GM12878 (cell line): ENCODE data around the gene RBMS3. TPM values are rescaled to one million over a fixed set of nuclear protein-coding genes. Genes with fewer than 3 reads are reported as not detected.

Experiments
- BRCA1 ChIP-seq: IDR thresholded peaks from 2 replicates; pipeline ENCODE4 v1.6.1; 2011; ENCODE audit warnings: low read depth, low read length, improper control_type of control experiment
- CBX5 ChIP-seq: sonication (generic); IDR thresholded peaks from 2 replicates; pipeline ENCODE4 v1.6.1; 2016; ENCODE audit warnings: low read depth, moderate library complexity, mild to moderate bottlenecking, inconsistent platforms
- FOXM1 ChIP-seq: IDR thresholded peaks from 2 replicates; pipeline ENCODE4 v1.6.1; 2012; ENCODE audit warnings: low read depth, mild to moderate bottlenecking, inconsistent platforms, low read length, moderate library complexity
- MTA3 ChIP-seq: IDR thresholded peaks from 2 replicates; pipeline ENCODE4 v1.6.1; 2012; ENCODE audit warnings: low read length, inconsistent platforms, borderline replicate concordance
- NR2F1 ChIP-seq: fragments of 450-650 bp; conservative IDR thresholded peaks from 2 replicates; pipeline ENCODE4 v1.6.1; 2017; ENCODE audit warnings: mild to moderate bottlenecking
- RAD21 ChIP-seq: IDR thresholded peaks from 2 replicates; pipeline ENCODE4 v1.6.1; 2011; ENCODE audit warnings: mild to moderate bottlenecking, low read depth, low read length, moderate library complexity; ENCODE audit not compliant: insufficient read depth
- SMC3 ChIP-seq: IDR thresholded peaks from 2 replicates; pipeline ENCODE4 v1.6.1; 2011; ENCODE audit warnings: low read length, improper control_type of control experiment, borderline replicate concordance
- ZSCAN29 ChIP-seq: fragments of 450-650 bp; IDR thresholded peaks from 2 replicates; pipeline ENCODE4 v1.6.1; 2017; ENCODE audit warnings: mild to moderate bottlenecking, moderate library complexity
- polyA plus RNA-seq, 11 experiments: library from polyadenylated mRNA; depleted of rRNA in 4 of 11; unstranded in 6 of 11; stranded (reverse) in 5 of 11; fragments of >200 nt; fragmentation: Nextera tagmentation in 4 of 11; fragmentation: Illumina TruSeq in 1 of 11; extraction: Ambion mirVana in 4 of 11; extraction: Trizol in 1 of 11; gene quantifications; 1 replicate in 1 of 11; 2 replicates in 10 of 11; pipeline versions ENCODE4 v1.2.1 to v1.2.3, GENCODE V29; 2011 to 2016; ENCODE audit warnings: inconsistent platforms in 2 of 11, missing spikeins in 2 of 11, low read depth in 1 of 11
- total RNA-seq, 4 experiments: library from RNA; depleted of rRNA in 3 of 4; stranded (reverse); fragments of >200 nt in 3 of 4; fragmentation: Illumina TruSeq in 1 of 4; extraction: Trizol in 1 of 4; gene quantifications; 2 replicates each; pipeline versions ENCODE4 v1.2.1 to v1.2.3, GENCODE V29; 2013 to 2021
- TF ChIP-seq, protein P1 (sequence below): IDR thresholded peaks from 2 replicates; pipeline ENCODE4 v1.6.1; 2011; ENCODE audit warnings: mild to moderate bottlenecking, low read depth, low read length, moderate library complexity; ENCODE audit not compliant: insufficient replicate concordance
- TF ChIP-seq, protein P2 (sequence below): fragments of 450-650 bp; IDR thresholded peaks from 2 replicates; pipeline ENCODE4 v1.6.1; 2016; ENCODE audit warnings: mild to moderate bottlenecking, moderate library complexity, borderline replicate concordance
- TF ChIP-seq, protein P3 (sequence below): fragments of 450-650 bp; IDR thresholded peaks from 2 replicates; pipeline ENCODE4 v1.6.1; 2017; ENCODE audit warnings: borderline replicate concordance
- TF ChIP-seq, protein P4 (sequence below): IDR thresholded peaks from 2 replicates; pipeline ENCODE4 v1.6.1; 2012; ENCODE audit warnings: improper control_type of control experiment, low read depth, low read length; ENCODE audit not compliant: insufficient replicate concordance

Gene RBMS3
- total and polyA plus RNA-seq, 10 of the 15 experiments (the other 5 are each of a cell fraction or from before 2014, with no cell fraction given), result 0.79 to 4.7 (median 3.1) TPM

GRCh38 chr3:29686889-29687592 lies 406.2 kb downstream of the RBMS3 start (continued):
- TF ChIP-seq, protein P1, sequence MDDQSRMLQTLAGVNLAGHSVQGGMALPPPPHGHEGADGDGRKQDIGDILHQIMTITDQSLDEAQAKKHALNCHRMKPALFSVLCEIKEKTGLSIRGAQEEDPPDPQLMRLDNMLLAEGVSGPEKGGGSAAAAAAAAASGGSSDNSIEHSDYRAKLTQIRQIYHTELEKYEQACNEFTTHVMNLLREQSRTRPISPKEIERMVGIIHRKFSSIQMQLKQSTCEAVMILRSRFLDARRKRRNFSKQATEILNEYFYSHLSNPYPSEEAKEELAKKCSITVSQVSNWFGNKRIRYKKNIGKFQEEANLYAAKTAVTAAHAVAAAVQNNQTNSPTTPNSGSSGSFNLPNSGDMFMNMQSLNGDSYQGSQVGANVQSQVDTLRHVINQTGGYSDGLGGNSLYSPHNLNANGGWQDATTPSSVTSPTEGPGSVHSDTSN, result no peak
- TF ChIP-seq BRCA1 (no peak), MTA3 (peak; percentile 71; the same call in 1 of the 2 replicates), SMC3 (no peak), FOXM1 (peak; percentile 76; the same call in 1 of the 2 replicates), ZSCAN29 (no peak), NR2F1 (peak; percentile 45), RAD21 (no peak), CBX5 (no peak)
- TF ChIP-seq, protein P2, sequence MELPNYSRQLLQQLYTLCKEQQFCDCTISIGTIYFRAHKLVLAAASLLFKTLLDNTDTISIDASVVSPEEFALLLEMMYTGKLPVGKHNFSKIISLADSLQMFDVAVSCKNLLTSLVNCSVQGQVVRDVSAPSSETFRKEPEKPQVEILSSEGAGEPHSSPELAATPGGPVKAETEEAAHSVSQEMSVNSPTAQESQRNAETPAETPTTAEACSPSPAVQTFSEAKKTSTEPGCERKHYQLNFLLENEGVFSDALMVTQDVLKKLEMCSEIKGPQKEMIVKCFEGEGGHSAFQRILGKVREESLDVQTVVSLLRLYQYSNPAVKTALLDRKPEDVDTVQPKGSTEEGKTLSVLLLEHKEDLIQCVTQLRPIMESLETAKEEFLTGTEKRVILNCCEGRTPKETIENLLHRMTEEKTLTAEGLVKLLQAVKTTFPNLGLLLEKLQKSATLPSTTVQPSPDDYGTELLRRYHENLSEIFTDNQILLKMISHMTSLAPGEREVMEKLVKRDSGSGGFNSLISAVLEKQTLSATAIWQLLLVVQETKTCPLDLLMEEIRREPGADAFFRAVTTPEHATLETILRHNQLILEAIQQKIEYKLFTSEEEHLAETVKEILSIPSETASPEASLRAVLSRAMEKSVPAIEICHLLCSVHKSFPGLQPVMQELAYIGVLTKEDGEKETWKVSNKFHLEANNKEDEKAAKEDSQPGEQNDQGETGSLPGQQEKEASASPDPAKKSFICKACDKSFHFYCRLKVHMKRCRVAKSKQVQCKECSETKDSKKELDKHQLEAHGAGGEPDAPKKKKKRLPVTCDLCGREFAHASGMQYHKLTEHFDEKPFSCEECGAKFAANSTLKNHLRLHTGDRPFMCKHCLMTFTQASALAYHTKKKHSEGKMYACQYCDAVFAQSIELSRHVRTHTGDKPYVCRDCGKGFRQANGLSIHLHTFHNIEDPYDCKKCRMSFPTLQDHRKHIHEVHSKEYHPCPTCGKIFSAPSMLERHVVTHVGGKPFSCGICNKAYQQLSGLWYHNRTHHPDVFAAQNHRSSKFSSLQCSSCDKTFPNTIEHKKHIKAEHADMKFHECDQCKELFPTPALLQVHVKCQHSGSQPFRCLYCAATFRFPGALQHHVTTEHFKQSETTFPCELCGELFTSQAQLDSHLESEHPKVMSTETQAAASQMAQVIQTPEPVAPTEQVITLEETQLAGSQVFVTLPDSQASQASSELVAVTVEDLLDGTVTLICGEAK, result no peak
- TF ChIP-seq, protein P3, sequence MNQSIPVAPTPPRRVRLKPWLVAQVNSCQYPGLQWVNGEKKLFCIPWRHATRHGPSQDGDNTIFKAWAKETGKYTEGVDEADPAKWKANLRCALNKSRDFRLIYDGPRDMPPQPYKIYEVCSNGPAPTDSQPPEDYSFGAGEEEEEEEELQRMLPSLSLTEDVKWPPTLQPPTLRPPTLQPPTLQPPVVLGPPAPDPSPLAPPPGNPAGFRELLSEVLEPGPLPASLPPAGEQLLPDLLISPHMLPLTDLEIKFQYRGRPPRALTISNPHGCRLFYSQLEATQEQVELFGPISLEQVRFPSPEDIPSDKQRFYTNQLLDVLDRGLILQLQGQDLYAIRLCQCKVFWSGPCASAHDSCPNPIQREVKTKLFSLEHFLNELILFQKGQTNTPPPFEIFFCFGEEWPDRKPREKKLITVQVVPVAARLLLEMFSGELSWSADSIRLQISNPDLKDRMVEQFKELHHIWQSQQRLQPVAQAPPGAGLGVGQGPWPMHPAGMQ, result no peak
- TF ChIP-seq, protein P4, sequence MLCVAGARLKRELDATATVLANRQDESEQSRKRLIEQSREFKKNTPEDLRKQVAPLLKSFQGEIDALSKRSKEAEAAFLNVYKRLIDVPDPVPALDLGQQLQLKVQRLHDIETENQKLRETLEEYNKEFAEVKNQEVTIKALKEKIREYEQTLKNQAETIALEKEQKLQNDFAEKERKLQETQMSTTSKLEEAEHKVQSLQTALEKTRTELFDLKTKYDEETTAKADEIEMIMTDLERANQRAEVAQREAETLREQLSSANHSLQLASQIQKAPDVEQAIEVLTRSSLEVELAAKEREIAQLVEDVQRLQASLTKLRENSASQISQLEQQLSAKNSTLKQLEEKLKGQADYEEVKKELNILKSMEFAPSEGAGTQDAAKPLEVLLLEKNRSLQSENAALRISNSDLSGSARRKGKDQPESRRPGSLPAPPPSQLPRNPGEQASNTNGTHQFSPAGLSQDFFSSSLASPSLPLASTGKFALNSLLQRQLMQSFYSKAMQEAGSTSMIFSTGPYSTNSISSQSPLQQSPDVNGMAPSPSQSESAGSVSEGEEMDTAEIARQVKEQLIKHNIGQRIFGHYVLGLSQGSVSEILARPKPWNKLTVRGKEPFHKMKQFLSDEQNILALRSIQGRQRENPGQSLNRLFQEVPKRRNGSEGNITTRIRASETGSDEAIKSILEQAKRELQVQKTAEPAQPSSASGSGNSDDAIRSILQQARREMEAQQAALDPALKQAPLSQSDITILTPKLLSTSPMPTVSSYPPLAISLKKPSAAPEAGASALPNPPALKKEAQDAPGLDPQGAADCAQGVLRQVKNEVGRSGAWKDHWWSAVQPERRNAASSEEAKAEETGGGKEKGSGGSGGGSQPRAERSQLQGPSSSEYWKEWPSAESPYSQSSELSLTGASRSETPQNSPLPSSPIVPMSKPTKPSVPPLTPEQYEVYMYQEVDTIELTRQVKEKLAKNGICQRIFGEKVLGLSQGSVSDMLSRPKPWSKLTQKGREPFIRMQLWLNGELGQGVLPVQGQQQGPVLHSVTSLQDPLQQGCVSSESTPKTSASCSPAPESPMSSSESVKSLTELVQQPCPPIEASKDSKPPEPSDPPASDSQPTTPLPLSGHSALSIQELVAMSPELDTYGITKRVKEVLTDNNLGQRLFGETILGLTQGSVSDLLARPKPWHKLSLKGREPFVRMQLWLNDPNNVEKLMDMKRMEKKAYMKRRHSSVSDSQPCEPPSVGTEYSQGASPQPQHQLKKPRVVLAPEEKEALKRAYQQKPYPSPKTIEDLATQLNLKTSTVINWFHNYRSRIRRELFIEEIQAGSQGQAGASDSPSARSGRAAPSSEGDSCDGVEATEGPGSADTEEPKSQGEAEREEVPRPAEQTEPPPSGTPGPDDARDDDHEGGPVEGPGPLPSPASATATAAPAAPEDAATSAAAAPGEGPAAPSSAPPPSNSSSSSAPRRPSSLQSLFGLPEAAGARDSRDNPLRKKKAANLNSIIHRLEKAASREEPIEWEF, result no peak
